GM12892 (cell line): ENCODE data around the gene MYORG.

Experiments used
- POLR2A ChIP-seq: IDR thresholded peaks from 2 replicates; pipeline ENCODE4 v1.6.1; 2011; ENCODE audit warnings: low read depth, low read length, control low read depth
- POLR2AphosphoS5 ChIP-seq: IDR thresholded peaks from 2 replicates; pipeline ENCODE4 v1.6.1; 2011; ENCODE audit warnings: low read depth, low read length, control low read depth
- TAF1 ChIP-seq: IDR thresholded peaks from 2 replicates; pipeline ENCODE4 v1.6.1; 2011; ENCODE audit warnings: low read depth, mild to moderate bottlenecking, control low read depth, low read length, borderline replicate concordance

DNA sequence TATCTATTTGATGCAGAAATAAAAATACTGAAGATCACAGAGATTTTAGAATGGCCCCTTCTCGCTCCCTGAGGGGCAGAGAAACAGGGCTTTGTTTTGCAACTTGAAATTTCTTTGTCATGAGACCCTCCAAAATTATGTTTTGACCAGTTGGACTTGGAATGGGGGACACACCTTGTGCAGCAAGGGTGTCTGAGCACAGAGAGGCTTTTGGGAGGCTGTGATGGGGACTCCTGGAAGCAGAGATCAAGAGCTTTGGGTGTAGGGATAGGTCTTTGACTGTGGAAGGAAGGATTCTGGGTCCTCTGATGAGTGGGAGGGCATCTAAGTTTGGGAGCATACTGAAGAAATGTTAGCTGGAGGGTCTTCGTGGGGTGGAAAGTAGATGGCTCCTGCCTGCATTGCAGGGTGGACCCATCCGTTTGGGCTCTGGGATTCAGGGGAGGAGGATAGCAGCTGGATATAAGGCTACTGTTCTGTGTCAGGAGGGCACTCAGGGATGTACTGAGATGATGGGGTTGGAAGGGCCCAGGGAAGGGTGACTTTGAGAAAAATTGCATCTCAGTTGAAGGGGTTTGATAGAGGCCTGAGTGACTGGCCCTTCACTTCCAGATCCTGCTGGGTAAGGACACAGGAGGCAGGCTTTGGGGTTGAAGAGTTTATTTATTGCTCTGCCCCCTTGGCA is 1.8 kb upstream of the MYORG start:
- TF ChIP-seq POLR2A (no peak), POLR2AphosphoS5 (no peak), TAF1 (no peak)
